Effector CD8-positive, alpha-beta T cell (primary cell): Measurements from ENCODE around the gene MFSD6L.
"Not testable (repeated sequence)": the region's sequence is repeated elsewhere in the genome, so short reads cannot be mapped to it uniquely, and the experiment has no call there.

Source experiments
- DNase-seq: peaks from one replicate; lab custom pipeline; 2025; lab: John Stamatoyannopoulos, UW

MFSD6L gene

GRCh38 chr17:8825802-8826201 lies 26.6 kb upstream of the MFSD6L start:
- DNase-seq: no peak

GRCh38 chr17:8823279-8823678 lies 24.1 kb upstream of the MFSD6L start:
- no peak for DNase-seq

- DNase-seq: no peak
Measured at GRCh38 chr17:8822401-8823035, 23.4 kb upstream of the MFSD6L start.

- no peak for DNase-seq
Measured at GRCh38 chr17:8821446-8822105, 22.4 kb upstream of the MFSD6L start.

- no peak for DNase-seq
Measured at GRCh38 chr17:8820311-8821010, 21.3 kb upstream of the MFSD6L start.

- DNase-seq: no peak
Measured at GRCh38 chr17:8818654-8819330, 19.6 kb upstream of the MFSD6L start.

GRCh38 chr17:8818047-8818446 lies 18.9 kb upstream of the MFSD6L start:
- no peak for DNase-seq

GRCh38 chr17:8806926-8807550 lies 7.9 kb upstream of the MFSD6L start:
- no peak for DNase-seq

GRCh38 chr17:8806253-8806925 lies 7.2 kb upstream of the MFSD6L start:
- no peak for DNase-seq

- not testable (repeated sequence) for DNase-seq
Measured at GRCh38 chr17:8805396-8805795, 6.2 kb upstream of the MFSD6L start.

GRCh38 chr17:8803531-8804420 lies 4.6 kb upstream of the MFSD6L start:
- no peak for DNase-seq

GRCh38 chr17:8801135-8801840 lies 2.1 kb upstream of the MFSD6L start:
- no peak for DNase-seq

- DNase-seq: no peak
Measured at GRCh38 chr17:8800656-8801055, 1.5 kb upstream of the MFSD6L start.

- no peak for DNase-seq
Measured at GRCh38 chr17:8799570-8800212, 526 bp upstream of the MFSD6L start.

GRCh38 chr17:8798176-8798845 lies 854 bp downstream of the MFSD6L start:
- no peak for DNase-seq

GRCh38 chr17:8797621-8798175 lies 1.5 kb downstream of the MFSD6L start:
- no peak for DNase-seq

GRCh38 chr17:8794636-8795035 lies 4.5 kb downstream of the MFSD6L start:
- DNase-seq: no peak

GRCh38 chr17:8793649-8794048 lies 5.5 kb downstream of the MFSD6L start:
- no peak for DNase-seq

- no peak for DNase-seq
Measured at GRCh38 chr17:8792646-8793045, 6.5 kb downstream of the MFSD6L start.
